Measurements from ENCODE around the gene HIVEP1.

- no peak for TF ChIP-seq POLR2A (IDR thresholded peaks at IDR 0.05)
- TF ChIP-seq CTCF (IDR thresholded peaks at IDR 0.05), result no peak
These were observed 2.1 kb upstream of the HIVEP1 start for GRCh38 chr6:12009876-12010634.

All from testis (tissue), 2 donors.